HG02840 (cell line): ENCODE results near the gene PVALB.

Source experiments
- ATAC-seq: cut with Tn5 transposase; IDR thresholded peaks from one replicate; pipeline ENCODE4 v1.9.1; 2021; ENCODE audit warnings: mild to moderate bottlenecking, moderate library complexity, moderate number of reproducible peaks; ENCODE audit not compliant: unreplicated experiment, low FRiP score

PVALB gene

GRCh38 chr22:36775964-36776669 lies 40.7 kb downstream of the PVALB start, which contains the start of gene IFT27:
TSS of gene IFT27 (minus strand) at chr22:36776119. CDS start at chr22:36775707, 412 bp downstream.
- ATAC-seq, result peak; percentile 93

DNA sequence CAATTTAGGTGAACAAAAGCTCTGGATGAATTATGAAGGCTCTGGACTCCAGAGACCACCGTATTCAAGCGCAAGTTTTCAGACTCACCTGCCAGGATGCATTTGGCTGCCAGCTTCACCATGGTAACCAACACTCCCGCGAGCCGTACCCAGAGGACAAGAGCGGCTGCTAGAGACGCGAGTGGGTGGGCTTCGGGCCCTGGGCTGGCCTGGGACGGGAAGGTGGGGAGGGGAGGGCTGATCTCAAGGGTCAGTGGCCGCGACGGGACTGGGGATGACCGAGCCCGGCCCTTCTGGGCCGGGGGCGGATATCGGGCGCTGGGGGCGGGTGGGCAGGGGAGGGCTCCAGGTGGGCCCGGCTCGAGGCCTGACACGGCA lies 41.3 kb downstream of the PVALB start:
- ATAC-seq, result no peak

GRCh38 chr22:36773935-36774334 lies 42.9 kb downstream of the PVALB start:
- no peak for ATAC-seq

DNA sequence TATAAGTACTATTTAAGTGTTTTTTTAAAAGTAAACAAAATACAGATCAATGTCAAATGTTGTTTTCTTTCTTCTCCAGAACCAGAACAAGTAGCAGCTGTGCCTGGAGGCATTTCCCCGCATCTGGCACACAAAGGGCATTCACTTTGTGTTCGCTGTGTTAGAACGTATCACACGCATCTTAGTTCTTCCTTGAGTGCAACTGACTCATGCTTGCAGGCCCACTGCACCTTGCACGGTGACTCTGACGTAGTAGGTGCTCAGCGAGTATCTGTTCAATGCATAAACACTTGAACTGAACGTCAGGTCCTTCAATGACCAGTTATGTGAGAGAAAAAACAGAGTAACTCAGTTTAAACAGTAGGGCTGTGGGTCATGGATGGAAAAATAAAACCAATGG lies 44.4 kb downstream of the PVALB start:
- no peak for ATAC-seq

DNA sequence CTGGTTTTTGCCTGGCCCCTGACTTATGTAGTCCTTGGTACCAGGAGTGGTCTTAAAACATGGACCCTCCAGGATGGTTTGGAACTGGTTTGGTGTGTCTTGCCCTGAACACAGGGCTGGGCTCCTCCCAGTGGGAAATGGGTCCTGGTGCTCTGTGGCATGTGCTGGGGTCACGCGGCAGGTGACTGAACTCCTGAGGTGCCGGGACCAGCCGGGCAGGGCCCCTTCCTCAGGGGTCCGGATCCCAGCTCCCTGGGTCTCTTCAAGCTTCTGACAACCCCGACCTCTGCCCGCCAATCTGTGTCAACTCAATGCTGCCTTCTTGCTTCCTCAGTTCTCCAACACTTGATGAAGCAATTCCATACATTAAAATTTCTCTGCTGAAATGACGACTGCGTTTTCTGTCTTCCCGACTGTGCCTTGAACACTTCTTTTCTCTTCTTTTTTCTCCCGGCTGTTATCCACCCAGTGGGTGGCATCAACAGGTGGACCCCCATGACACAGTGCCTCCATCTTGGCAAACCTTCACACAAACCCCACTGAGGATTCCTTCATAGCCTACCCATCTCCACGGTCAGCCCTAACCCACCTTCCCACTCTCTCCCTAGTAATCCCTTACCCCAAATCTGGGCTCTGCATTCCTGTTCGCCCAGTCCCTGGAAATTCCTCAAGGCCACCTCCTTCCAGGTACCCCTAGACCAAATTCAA lies 45.3 kb downstream of the PVALB start:
- ATAC-seq, result no peak

GRCh38 chr22:36770513-36771231 lies 46.2 kb downstream of the PVALB start:
- ATAC-seq, result no peak

DNA sequence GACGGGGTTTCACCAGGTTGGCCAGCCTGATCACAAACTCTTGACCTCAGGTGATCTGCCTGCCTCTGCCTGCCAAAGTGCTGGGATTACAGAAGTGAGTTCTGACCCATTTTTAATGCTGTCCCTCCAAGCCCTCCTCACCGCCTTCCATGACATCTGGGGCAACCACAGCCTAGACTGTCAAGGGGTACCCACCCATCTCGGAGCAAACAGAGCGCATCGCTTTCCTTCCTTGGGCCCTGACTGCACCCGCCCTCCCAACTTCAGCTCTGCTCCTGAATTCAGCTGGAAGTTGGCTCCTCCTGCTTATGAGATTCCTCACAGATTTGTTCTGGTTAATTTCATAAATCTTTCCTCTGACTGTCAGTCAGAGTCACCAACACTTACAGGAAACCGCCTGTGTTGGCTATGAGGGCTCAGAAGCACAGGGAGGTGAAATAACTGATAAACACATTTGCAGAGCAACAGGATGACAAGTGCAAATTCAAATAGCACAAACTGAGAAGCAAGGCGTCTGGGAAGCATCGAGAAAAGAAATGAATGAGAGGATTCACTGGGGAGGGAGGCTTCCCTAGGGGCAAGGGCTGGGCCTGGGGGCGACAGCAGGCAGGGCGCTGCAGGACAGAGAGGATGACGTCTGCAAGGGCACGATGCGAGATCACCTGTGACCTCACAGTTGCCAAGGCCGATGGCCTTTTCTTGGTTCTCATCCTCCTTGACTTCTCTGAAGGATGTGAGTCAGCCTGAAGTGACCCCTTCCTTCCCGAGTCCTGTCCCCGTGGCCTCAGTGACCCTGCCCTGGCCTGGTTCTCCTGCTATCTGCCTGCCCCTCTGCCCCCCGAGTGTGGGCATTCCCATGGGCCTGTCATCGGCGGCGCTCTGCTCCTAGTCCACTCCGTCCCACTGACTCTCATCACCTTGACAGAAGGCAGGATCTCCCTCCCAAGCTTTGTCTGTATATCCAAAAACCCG lies 47.0 kb downstream of the PVALB start:
- ATAC-seq, result no peak

GRCh38 chr22:36768616-36769015 lies 48.2 kb downstream of the PVALB start:
- ATAC-seq, result no peak

- ATAC-seq, result no peak
Measured at GRCh38 chr22:36768141-36768540, 48.7 kb downstream of the PVALB start.

- no peak for ATAC-seq
Measured at GRCh38 chr22:36767035-36767775, 49.6 kb downstream of the PVALB start.

DNA sequence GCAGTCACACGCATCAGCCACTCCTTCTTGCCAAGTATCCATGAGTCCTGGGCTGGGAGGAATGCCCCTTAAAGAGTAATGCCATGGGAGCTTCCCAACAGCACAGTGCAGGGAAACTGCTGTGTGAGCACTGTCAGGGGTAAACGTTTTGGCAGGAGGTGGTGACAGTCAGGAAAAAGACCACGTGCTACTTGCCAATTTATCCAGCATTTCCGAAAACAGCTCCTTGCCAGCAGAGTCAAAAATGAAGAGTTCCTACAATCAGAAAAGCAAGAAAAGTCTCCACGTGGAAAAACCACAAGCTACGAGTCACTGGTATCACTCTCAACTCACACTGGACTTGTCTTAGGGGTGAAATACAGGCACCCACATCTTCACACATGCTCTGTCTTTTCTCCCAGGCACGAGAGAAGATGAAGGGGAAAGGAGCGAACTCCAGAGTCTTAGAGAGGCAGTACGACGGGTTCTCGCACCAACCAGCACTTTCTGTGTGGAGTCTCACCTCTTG lies 50.8 kb downstream of the PVALB start:
- ATAC-seq, result no peak

DNA sequence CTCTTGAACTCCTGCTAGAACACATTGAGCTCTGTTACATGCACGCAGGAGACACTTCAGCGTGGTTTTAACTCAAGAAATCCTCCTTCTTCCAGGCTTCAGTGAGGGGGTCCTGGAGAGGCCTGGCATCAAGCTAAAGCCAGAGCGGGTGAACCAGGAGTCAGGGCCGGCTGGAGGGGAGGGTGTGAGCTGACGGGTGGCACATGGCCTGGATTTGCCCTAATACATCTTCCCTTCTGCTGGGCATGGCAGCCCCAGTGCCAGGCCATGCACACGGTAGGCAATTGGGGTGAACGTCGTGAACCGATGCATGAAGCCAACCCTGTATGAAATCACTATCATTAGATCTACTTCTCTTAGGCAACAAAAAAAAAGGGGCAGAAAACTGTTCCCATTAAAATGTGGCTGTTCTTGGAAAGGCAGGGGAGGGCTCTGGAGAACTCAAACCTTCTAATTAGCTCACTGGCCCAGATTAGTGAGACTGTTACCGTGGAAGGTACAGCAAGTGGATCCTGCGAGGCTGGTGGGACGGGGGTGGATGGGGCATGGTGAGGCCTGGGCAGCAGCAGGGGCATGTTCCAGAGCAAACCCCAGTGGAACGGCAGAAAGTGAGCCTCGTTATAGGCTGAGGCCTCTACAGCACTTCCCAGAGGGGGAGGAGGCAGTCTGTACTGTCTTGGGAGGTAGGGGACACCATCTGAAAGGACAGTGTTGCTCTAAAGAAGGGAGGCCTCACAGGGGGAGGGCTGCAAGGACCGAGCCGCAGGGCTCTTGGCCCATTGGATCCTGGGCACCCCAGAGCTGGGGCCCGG lies 51.5 kb downstream of the PVALB start:
- no peak for ATAC-seq

DNA sequence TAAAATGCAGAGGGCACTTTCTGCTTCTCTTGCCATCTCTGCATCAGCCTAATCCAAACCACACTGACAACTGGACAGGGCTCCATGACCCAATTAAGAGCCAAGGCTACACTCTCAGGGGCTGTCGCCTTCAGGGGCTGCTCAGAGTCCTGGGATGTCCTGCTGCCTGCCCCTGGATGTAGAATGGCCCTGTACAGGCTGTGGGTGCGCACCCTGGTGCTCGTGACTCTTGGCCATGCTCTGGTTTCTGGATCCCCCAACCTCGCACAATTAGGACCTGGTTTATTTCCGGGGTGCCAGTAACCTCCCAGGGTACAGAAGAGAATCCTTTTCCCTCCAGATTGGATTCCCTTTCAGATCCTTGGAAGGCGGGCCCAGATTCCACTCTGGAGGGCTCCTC lies 52.2 kb downstream of the PVALB start:
- no peak for ATAC-seq

DNA sequence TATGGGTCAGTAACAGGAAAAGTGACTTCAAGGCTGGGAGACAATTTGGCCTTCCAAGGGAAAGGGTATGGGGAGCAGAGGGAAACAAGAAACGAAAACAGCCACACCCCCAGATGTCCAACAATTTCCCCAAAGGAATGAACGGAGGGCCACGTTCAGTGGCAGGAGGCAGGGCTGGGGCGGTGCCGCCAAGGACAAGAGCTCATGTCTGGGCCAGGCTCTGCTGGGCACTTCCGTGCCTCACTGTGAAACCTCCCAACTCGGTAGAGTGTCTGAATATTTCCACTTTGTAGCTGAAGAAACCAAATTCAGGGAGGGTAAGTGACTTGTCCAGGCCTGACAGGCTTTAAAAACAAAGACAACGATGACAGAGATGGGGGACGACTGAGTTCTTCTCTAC lies 52.8 kb downstream of the PVALB start:
- no peak for ATAC-seq

- ATAC-seq, result no peak
Measured at GRCh38 chr22:36763576-36763975, 53.3 kb downstream of the PVALB start.

- no peak for ATAC-seq
Measured at GRCh38 chr22:36762687-36763260, 54.1 kb downstream of the PVALB start.

DNA sequence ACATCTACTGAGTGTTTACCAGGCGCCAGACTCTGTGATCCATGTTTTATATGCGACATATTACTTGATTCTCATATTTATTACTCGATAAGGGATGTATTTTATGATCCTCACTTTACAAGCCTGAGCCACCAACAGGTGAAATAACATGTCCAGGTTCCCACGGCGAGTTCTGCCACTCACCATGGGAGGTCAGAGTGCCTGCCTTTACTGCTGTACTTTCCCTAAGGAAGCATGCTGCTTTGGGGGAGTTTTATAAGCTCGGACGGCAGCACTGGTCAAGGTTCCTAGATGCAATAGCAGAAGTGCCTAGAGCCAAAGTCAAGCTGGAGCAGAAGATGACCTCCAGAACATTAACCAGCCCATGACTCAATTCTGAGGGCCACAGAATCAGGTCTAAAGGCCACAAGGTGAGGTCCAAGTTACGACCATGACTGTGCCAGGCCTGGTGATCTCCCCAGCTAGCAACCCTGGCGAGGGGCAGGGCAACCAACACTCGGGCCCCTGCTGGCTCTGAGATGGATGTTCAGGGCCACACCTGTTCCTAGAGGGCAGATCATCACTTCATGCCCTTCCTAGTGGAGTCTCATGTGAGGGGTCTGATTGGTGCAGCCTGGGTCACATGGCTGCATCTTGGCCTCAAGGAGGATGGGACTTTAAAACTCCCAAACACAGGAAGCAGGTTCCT lies 55.1 kb downstream of the PVALB start:
- no peak for ATAC-seq

GRCh38 chr22:36760786-36761185 lies 56.0 kb downstream of the PVALB start:
- no peak for ATAC-seq
